ENCODE results near the gene SEC62. TPM values are rescaled to one million over a fixed set of nuclear protein-coding genes. Genes with fewer than 3 reads are reported as not detected.
A peak's percentile ranks its signal among the peaks of the same experiment; 100 is the strongest.

SEC62 gene
- total and polyA plus RNA-seq, 9 of the 15 experiments (the other 6 are each of a cell fraction or from before 2014, with no cell fraction given) = 34.5 to 152 (median 51.8) TPM

DNA sequence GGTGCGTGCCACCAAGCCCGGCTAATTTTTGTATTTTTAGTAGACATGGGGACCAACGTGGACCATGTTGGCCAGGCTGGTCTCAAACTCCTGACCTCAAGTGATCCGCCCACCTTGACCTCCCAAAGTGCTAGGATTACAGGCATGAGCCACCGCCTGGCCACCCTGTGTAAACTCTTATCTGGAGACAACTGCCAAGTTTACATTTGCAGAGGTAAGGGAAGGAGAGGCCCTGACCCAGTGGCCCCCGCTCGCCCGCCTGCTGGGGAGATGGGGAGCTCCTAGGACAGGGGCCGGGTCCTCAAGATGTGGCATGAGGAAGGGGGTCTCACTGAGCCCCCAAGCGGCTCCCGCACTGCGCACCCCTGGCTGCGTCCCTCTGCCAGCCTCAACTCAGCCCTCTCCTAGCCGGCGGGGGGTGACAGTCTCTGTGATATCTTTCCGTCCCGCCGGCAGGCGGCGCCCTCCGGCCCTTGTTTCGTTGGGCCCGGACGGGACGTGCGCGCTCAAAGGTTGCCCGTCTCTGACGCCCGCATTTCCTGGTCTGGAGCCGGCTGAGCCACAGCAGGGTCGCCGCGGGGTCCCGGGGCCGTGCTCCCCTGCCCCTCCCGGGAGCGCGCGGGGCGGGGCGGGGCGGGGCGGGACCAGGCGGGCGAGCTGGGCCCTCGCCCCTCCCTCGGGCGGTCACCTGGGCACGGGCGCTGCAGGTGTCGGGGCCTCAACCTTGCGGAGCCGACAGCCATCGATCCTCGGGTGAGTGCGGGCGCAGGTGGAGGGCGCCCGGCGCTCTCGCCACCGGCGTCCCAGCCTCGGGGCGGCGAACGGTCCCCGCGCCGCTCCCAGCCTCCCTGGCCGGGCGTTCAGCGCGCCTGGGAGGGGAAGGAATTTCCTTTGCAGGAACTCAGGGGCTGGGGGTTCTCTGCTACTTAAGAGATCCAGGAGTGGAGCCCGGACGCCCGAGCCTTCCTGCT lies 71.1 kb downstream of the SEC62 start, which contains the start of gene GPR160 (continued):
- TF ChIP-seq TCFL5 (CRISPR knock-in tag; conservative IDR thresholded peaks at IDR 0.05) (no peak), EP400 (IDR thresholded peaks at IDR 0.05) (peak; percentile 38; the same call in 1 of the 2 replicates), TAF9B (IDR thresholded peaks at IDR 0.05; ENCODE audit: partially characterized antibody) (no peak), RBM25 (IDR thresholded peaks at IDR 0.05; ENCODE audit: low read depth, low read length, severe bottlenecking) (no peak), ZFP1 (CRISPR knock-in tag; IDR thresholded peaks at IDR 0.05) (no peak), TARDBP (IDR thresholded peaks at IDR 0.05) (no peak), NCOA1 (IDR thresholded peaks at IDR 0.05; ENCODE audit: low read depth) (no peak), MAFG (tag; conservative IDR thresholded peaks at IDR 0.05) (no peak), ZFX (CRISPR knock-in tag; IDR thresholded peaks at IDR 0.05) (peak; percentile 64), ZNF175 (CRISPR knock-in tag; IDR thresholded peaks at IDR 0.05; ENCODE audit: low read depth) (no peak), MXI1 (IDR thresholded peaks at IDR 0.05; ENCODE audit: low read depth, low read length) (no peak), FOXK1 (CRISPR knock-in tag; IDR thresholded peaks at IDR 0.05; ENCODE audit: borderline replicate concordance) (0 out of 2 replicates have a peak, but pooled peaks have one; percentile 46), ZNF696 (CRISPR knock-in tag; conservative IDR thresholded peaks at IDR 0.05) (no peak), KLF13 (tag; IDR thresholded peaks at IDR 0.05; ENCODE audit: borderline replicate concordance, low read depth) (no peak)
- TF ChIP-seq, protein P1, sequence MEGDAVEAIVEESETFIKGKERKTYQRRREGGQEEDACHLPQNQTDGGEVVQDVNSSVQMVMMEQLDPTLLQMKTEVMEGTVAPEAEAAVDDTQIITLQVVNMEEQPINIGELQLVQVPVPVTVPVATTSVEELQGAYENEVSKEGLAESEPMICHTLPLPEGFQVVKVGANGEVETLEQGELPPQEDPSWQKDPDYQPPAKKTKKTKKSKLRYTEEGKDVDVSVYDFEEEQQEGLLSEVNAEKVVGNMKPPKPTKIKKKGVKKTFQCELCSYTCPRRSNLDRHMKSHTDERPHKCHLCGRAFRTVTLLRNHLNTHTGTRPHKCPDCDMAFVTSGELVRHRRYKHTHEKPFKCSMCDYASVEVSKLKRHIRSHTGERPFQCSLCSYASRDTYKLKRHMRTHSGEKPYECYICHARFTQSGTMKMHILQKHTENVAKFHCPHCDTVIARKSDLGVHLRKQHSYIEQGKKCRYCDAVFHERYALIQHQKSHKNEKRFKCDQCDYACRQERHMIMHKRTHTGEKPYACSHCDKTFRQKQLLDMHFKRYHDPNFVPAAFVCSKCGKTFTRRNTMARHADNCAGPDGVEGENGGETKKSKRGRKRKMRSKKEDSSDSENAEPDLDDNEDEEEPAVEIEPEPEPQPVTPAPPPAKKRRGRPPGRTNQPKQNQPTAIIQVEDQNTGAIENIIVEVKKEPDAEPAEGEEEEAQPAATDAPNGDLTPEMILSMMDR (IDR thresholded peaks at IDR 0.05 in 2 of 3, conservative IDR thresholded peaks at IDR 0.05 in 1 of 3; ENCODE audit: insufficient read depth in 2 of 3, low read depth in 1 of 3, low read length in 3 of 3) = peak; percentile 82 to 86 (median 82)
- TF ChIP-seq, protein P2, sequence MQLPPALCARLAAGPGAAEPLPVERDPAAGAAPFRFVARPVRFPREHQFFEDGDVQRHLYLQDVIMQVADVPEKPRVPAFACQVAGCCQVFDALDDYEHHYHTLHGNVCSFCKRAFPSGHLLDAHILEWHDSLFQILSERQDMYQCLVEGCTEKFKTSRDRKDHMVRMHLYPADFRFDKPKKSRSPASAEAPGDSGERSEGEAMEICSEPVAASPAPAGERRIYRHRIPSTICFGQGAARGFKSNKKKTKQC (CRISPR knock-in tag; IDR thresholded peaks at IDR 0.05) = no peak
- TF ChIP-seq, protein P3, sequence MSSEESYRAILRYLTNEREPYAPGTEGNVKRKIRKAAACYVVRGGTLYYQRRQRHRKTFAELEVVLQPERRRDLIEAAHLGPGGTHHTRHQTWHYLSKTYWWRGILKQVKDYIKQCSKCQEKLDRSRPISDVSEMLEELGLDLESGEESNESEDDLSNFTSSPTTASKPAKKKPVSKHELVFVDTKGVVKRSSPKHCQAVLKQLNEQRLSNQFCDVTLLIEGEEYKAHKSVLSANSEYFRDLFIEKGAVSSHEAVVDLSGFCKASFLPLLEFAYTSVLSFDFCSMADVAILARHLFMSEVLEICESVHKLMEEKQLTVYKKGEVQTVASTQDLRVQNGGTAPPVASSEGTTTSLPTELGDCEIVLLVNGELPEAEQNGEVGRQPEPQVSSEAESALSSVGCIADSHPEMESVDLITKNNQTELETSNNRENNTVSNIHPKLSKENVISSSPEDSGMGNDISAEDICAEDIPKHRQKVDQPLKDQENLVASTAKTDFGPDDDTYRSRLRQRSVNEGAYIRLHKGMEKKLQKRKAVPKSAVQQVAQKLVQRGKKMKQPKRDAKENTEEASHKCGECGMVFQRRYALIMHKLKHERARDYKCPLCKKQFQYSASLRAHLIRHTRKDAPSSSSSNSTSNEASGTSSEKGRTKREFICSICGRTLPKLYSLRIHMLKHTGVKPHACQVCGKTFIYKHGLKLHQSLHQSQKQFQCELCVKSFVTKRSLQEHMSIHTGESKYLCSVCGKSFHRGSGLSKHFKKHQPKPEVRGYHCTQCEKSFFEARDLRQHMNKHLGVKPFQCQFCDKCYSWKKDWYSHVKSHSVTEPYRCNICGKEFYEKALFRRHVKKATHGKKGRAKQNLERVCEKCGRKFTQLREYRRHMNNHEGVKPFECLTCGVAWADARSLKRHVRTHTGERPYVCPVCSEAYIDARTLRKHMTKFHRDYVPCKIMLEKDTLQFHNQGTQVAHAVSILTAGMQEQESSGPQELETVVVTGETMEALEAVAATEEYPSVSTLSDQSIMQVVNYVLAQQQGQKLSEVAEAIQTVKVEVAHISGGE (CRISPR knock-in tag; IDR thresholded peaks at IDR 0.05) = no peak
- TF ChIP-seq, protein P4, sequence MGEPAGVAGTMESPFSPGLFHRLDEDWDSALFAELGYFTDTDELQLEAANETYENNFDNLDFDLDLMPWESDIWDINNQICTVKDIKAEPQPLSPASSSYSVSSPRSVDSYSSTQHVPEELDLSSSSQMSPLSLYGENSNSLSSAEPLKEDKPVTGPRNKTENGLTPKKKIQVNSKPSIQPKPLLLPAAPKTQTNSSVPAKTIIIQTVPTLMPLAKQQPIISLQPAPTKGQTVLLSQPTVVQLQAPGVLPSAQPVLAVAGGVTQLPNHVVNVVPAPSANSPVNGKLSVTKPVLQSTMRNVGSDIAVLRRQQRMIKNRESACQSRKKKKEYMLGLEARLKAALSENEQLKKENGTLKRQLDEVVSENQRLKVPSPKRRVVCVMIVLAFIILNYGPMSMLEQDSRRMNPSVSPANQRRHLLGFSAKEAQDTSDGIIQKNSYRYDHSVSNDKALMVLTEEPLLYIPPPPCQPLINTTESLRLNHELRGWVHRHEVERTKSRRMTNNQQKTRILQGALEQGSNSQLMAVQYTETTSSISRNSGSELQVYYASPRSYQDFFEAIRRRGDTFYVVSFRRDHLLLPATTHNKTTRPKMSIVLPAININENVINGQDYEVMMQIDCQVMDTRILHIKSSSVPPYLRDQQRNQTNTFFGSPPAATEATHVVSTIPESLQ (CRISPR knock-in tag; IDR thresholded peaks at IDR 0.05) = no peak
